GM23248 (cell line): ENCODE measurements around the gene PON2. TPM values are rescaled to one million over a fixed set of nuclear protein-coding genes. Genes with fewer than 3 reads are reported as not detected.

Experiments used
- DNase-seq: peaks from one replicate; pipeline ENCODE4 v3.0.0-alpha.2; 2015
- H2AFZ ChIP-seq: fragments of 200-600 bp; sonication (generic); 2 replicates; pipeline ENCODE4 v1.6.1; 2016; ENCODE audit warnings: antibody characterized with exemption
- H3F3A ChIP-seq: fragments of 200-600 bp; sonication (generic); 2 replicates; pipeline ENCODE4 v1.6.1; 2016; ENCODE audit warnings: mild to moderate bottlenecking, antibody characterized with exemption, mixed run types; ENCODE audit not compliant: insufficient read depth
- H3K27ac ChIP-seq: fragments of 200-600 bp; sonication (generic); 2 replicates; pipeline ENCODE4 v1.5.1; 2016; ENCODE audit warnings: mild to moderate bottlenecking
- H3K27me3 ChIP-seq: fragments of 200-600 bp; sonication (generic); replicated peaks from 2 replicates; pipeline ENCODE4 v1.6.1; 2016; ENCODE audit warnings: mild to moderate bottlenecking; ENCODE audit not compliant: insufficient read depth
- H3K36me3 ChIP-seq: fragments of 200-600 bp; sonication (generic); 2 replicates; pipeline ENCODE4 v1.6.1; 2016; ENCODE audit warnings: low read depth, mild to moderate bottlenecking
- H3K4me1 ChIP-seq: fragments of 200-600 bp; sonication (generic); 2 replicates; pipeline ENCODE4 v1.6.1; 2016; ENCODE audit warnings: mild to moderate bottlenecking; ENCODE audit not compliant: insufficient read depth
- H3K4me2 ChIP-seq: fragments of 200-600 bp; sonication (generic); one replicate; pipeline ENCODE4 v1.6.1; 2016; ENCODE audit warnings: mild to moderate bottlenecking; ENCODE audit not compliant: unreplicated experiment
- H3K4me3 ChIP-seq: fragments of 200-600 bp; sonication (generic); 2 replicates; pipeline ENCODE4 v1.5.1; 2016; ENCODE audit warnings: mild to moderate bottlenecking
- H3K79me2 ChIP-seq: fragments of 200-600 bp; sonication (generic); 2 replicates; pipeline ENCODE4 v1.6.1; 2016; ENCODE audit warnings: mild to moderate bottlenecking; ENCODE audit not compliant: insufficient read depth
- H3K9ac ChIP-seq: fragments of 200-600 bp; sonication (generic); 2 replicates; pipeline ENCODE4 v1.6.1; 2016; ENCODE audit warnings: mild to moderate bottlenecking
- H3K9me2 ChIP-seq: fragments of 200-600 bp; sonication (generic); 2 replicates; pipeline ENCODE4 v1.6.1; 2016; ENCODE audit warnings: mixed run types, mild to moderate bottlenecking, moderate library complexity; ENCODE audit not compliant: insufficient read depth
- H3K9me3 ChIP-seq: fragments of 200-600 bp; sonication (generic); one replicate; pipeline ENCODE4 v1.6.1; 2017; ENCODE audit warnings: low read depth
- H4K20me1 ChIP-seq: fragments of 200-600 bp; sonication (generic); 2 replicates; pipeline ENCODE4 v1.6.0; 2016; ENCODE audit not compliant: insufficient read depth
- EZH2 ChIP-seq: fragments of 200-600 bp; sonication (generic); IDR thresholded peaks from 2 replicates; pipeline ENCODE4 v1.6.1; 2018; ENCODE audit warnings: antibody characterized with exemption, mild to moderate bottlenecking; ENCODE audit not compliant: insufficient read depth, poor library complexity, severe bottlenecking
- EZH2phosphoT487 ChIP-seq: fragments of 200-600 bp; sonication (generic); IDR thresholded peaks from 2 replicates; pipeline ENCODE4 v1.6.1; 2018; ENCODE audit warnings: antibody characterized with exemption, moderate library complexity, mild to moderate bottlenecking, low read depth; ENCODE audit not compliant: insufficient read depth
- WGBS, 2 experiments: methylation state at CpG; one replicate each; pipeline ENCODE4 v1.1.6; 2015 to 2017; ENCODE audit warnings: low lambda C conversion rate in 2 of 2, low coverage in 1 of 2; ENCODE audit errors: missing lambda C conversion rate in 2 of 2; 5-methylcytosine and 5-hydroxymethylcytosine counted together
- in situ Hi-C: fragments of 300-500 bp; cut with MboI; formaldehyde crosslinking; loops from 2 replicates; pipeline ENCODE4 v1.15.0; 2020
- polyA plus RNA-seq: library from polyadenylated mRNA; unstranded; fragments of >200 nt; fragmentation: Nextera tagmentation; extraction: Ambion mirVana; gene quantifications from 2 replicates; pipeline ENCODE4 v1.2.1, GENCODE V29; 2016
- total RNA-seq: library from RNA; depleted of rRNA; stranded (reverse); fragments of >200 nt; shearing (Covaris generic); gene quantifications from 2 replicates; pipeline ENCODE4 v1.2.3, GENCODE V29; 2014

The PON2 gene
- total and polyA plus RNA-seq, 2 experiments from 2014 or later, result 65.6 to 99.7 TPM

- TF ChIP-seq EZH2, result no peak
- no peak for TF ChIP-seq EZH2phosphoT487
- no peak for DNase-seq
- no peak overlapping the region for H3K9ac ChIP-seq
- no peaks in the 10 kb centered on the region for H3K9me3 ChIP-seq
- no peaks in the 10 kb centered on the region for H3K79me2 ChIP-seq
- 69 to 73% methylated on average over 3 of the region's 3 CpGs for WGBS, 2 experiments
- H3K27ac ChIP-seq, result no peak overlapping the region
- in situ Hi-C loops, result no loop called here
- H3K9me2 ChIP-seq, result no peaks in the 10 kb centered on the region
- H2AFZ ChIP-seq, result no peak overlapping the region
- H3K27me3 ChIP-seq, result no peaks in the 10 kb centered on the region
- no peak overlapping the region for H3K4me2 ChIP-seq
- H3K4me3 ChIP-seq, result no peak overlapping the region
- H3F3A ChIP-seq, result no peaks in the 10 kb centered on the region
- H4K20me1 ChIP-seq, result no peaks in the 10 kb centered on the region
- H3K4me1 ChIP-seq, result no peaks in the 10 kb centered on the region
- no peaks in the 10 kb centered on the region for H3K36me3 ChIP-seq
These were observed 5.7 kb upstream of the PON2 start for GRCh38 chr7:95440394-95441038.

- no peaks in the 10 kb centered on the region for H4K20me1 ChIP-seq
- no peak overlapping the region for H3K27ac ChIP-seq
- H3K9ac ChIP-seq, result no peak overlapping the region
- peaks cover 11% of the 10 kb centered on the region; the same call in 1 of the 2 replicates for H3K4me1 ChIP-seq
- in situ Hi-C loops, result no loop called here
- no peak overlapping the region for H3K4me2 ChIP-seq
- H3K4me3 ChIP-seq, result no peak overlapping the region
- peaks cover 27% of the 10 kb centered on the region for H3K79me2 ChIP-seq
- no peaks in the 10 kb centered on the region for H3K27me3 ChIP-seq
- no peaks in the 10 kb centered on the region for H3K9me2 ChIP-seq
- no peak for DNase-seq
- WGBS, 2 experiments, result 88 to 90% methylated on average over 4 of the region's 4 CpGs
- H3K36me3 ChIP-seq, result no peaks in the 10 kb centered on the region
- peaks cover 5% of the 10 kb centered on the region; the same call in 1 of the 2 replicates for H3F3A ChIP-seq
- no peaks in the 10 kb centered on the region for H3K9me3 ChIP-seq
- no peak for TF ChIP-seq EZH2phosphoT487
- TF ChIP-seq EZH2, result no peak
- no peak overlapping the region for H2AFZ ChIP-seq
These were observed 1.6 kb upstream of the PON2 start for GRCh38 chr7:95436407-95436806.

- H3F3A ChIP-seq, result peaks cover 5% of the 10 kb centered on the region; the same call in 1 of the 2 replicates
- H3K27ac ChIP-seq, result peak overlapping the region; percentile 82
- 64 to 68% methylated on average over 9 of the region's 9 CpGs for WGBS, 2 experiments
- no peak for TF ChIP-seq EZH2phosphoT487
- TF ChIP-seq EZH2, result no peak
- H2AFZ ChIP-seq, result peak overlapping the region; percentile 100
- peaks cover 11% of the 10 kb centered on the region; the same call in 1 of the 2 replicates for H3K4me1 ChIP-seq
- in situ Hi-C loops, result no loop called here
- peak overlapping the region; percentile 94 for H3K4me2 ChIP-seq
- no peak for DNase-seq
- peak overlapping the region; percentile 86 for H3K4me3 ChIP-seq
- H3K9me3 ChIP-seq, result no peaks in the 10 kb centered on the region
- peaks cover 29% of the 10 kb centered on the region for H3K79me2 ChIP-seq
- H4K20me1 ChIP-seq, result no peaks in the 10 kb centered on the region
- peak overlapping the region; percentile 92 for H3K9ac ChIP-seq
- H3K9me2 ChIP-seq, result no peaks in the 10 kb centered on the region
- no peaks in the 10 kb centered on the region for H3K27me3 ChIP-seq
- no peaks in the 10 kb centered on the region for H3K36me3 ChIP-seq
These were observed 573 bp upstream of the PON2 start for GRCh38 chr7:95435422-95435780.

GRCh38 chr7:95433952-95434556, 774 bp downstream of the PON2 start:
- 19 to 24% methylated on average over 6 of the region's 6 CpGs for WGBS, 2 experiments
- Histone ChIP-seq H3F3A (peaks cover 5% of the 10 kb centered on the region; the same call in 1 of the 2 replicates), H3K27ac (peak overlapping the region; percentile 82), H3K4me3 (peak overlapping the region; percentile 86), H3K9ac (peak overlapping the region; percentile 92), H3K79me2 (peaks cover 33% of the 10 kb centered on the region), H2AFZ (peak overlapping the region; percentile 100), H3K4me1 (peaks cover 11% of the 10 kb centered on the region; the same call in 1 of the 2 replicates), H4K20me1 (no peaks in the 10 kb centered on the region), H3K4me2 (peak overlapping the region; percentile 94), H3K9me2 (no peaks in the 10 kb centered on the region), H3K27me3 (no peaks in the 10 kb centered on the region), H3K36me3 (no peaks in the 10 kb centered on the region), H3K9me3 (no peaks in the 10 kb centered on the region)
- no peak for DNase-seq
- TF ChIP-seq EZH2 (no peak), EZH2phosphoT487 (no peak)
- in situ Hi-C loops, result no loop called here
